RCC 7860 (cell line): Measurements from ENCODE around the gene MTERF2.
A peak's percentile ranks its signal among the peaks of the same experiment; 100 is the strongest.
"Not testable (repeated sequence)": the region's sequence is repeated elsewhere in the genome, so short reads cannot be mapped to it uniquely, and the experiment has no call there.

Experiments
- DNase-seq: peaks from one replicate; pipeline ENCODE4 v3.0.0-alpha.2; 2015; ENCODE audit warnings: low spot score
- FAIRE-seq: peaks from 2 replicates; lab custom pipeline; 2012; peaks lifted over from hg19 to GRCh38; lab: Jason Lieb, UNC

The MTERF2 gene, protein sequence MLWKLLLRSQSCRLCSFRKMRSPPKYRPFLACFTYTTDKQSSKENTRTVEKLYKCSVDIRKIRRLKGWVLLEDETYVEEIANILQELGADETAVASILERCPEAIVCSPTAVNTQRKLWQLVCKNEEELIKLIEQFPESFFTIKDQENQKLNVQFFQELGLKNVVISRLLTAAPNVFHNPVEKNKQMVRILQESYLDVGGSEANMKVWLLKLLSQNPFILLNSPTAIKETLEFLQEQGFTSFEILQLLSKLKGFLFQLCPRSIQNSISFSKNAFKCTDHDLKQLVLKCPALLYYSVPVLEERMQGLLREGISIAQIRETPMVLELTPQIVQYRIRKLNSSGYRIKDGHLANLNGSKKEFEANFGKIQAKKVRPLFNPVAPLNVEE

GRCh38 chr12:106986625-106987389 lies at the start of gene MTERF2:
TSS of gene MTERF2 (minus strand) at chr12:106987146. CDS start at chr12:106978714, 8,432 bp downstream.
- peak; percentile 78 for DNase-seq
- peak; percentile 35 for FAIRE-seq

- DNase-seq (no peak), FAIRE-seq (no peak)
Observed at GRCh38 chr12:107035733-107036132, 48.8 kb upstream of the MTERF2 start.

- FAIRE-seq (no peak), DNase-seq (no peak)
Observed at GRCh38 chr12:107033758-107034739, 47.1 kb upstream of the MTERF2 start.

DNA sequence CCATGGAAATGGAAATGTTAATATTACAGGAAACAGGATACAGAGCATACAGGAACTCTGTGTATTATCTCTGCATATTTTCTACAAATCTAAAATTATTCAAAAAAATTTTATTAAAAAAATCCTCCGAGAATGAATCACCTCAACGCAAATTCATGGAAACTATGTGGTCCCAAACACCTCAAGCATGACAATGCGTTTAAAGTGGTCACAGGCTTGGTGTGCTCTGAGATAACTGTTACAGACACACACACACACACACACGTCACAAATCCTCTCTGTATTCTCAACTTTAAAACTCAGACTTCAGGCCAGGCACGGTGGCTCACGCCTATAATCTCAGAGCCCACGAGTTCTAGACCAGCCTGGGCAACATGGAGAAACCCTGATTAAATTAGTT lies 45.3 kb upstream of the MTERF2 start:
- DNase-seq (no peak), FAIRE-seq (no peak)

DNA sequence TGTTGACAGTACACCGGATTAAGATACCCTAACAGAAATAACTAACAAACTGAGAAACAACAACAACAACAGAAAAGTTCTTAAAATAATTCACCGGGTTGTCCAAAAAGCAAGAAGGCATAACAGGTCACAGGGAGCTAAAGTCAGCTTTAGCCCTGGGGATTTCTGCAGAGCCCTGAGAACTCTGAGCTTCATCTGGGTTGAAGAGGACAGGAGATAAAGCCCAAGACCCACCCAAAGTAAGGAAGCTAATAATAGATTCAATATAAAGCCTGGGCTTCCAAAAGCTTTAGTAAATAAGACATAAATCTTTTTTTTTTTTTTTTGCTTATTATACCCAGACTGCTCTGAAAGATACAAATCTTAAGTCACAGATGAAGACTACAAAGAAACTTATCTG lies 44.1 kb upstream of the MTERF2 start:
- no peak for FAIRE-seq
- DNase-seq, result no peak

DNA sequence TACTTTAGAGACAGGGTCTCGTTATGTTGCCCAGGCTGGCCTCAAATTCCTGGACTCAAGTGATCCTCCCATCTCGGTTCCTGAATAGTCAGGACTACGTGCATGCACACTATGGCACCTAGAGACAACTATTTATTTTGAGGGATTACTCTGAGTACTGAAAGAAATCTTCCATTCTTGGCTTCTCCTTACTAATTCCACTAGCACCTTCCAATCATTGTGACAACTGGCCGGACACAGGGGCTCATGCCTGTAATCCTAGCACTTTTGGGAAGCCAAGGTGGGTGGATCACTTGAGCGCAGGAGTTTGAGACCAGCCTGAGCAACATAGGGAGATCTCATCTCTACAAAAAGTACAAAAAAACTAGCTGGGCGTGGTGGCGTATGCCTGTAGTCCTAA lies 42.1 kb upstream of the MTERF2 start:
- DNase-seq, result no peak
- no peak for FAIRE-seq

DNA sequence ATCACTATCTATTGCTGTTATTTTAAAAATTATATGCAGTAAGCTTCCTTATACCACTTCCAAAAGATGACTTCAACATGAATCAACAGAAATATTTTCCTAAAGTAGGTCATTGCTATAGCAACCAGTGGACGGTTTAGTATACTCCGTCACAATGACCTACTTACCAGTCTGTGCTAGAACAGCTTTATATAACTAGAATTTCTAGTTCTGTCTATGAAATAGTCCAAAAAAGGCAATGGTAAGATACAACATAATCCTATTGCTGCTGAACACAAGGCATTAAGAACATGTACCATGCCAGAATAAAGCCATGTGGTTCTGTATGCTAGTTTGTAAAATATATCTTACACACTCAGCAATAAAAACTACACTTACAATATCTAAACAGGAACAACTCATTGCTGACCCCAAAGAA lies 40.7 kb upstream of the MTERF2 start:
- DNase-seq (peak; percentile 80), FAIRE-seq (peak; percentile 85)

DNA sequence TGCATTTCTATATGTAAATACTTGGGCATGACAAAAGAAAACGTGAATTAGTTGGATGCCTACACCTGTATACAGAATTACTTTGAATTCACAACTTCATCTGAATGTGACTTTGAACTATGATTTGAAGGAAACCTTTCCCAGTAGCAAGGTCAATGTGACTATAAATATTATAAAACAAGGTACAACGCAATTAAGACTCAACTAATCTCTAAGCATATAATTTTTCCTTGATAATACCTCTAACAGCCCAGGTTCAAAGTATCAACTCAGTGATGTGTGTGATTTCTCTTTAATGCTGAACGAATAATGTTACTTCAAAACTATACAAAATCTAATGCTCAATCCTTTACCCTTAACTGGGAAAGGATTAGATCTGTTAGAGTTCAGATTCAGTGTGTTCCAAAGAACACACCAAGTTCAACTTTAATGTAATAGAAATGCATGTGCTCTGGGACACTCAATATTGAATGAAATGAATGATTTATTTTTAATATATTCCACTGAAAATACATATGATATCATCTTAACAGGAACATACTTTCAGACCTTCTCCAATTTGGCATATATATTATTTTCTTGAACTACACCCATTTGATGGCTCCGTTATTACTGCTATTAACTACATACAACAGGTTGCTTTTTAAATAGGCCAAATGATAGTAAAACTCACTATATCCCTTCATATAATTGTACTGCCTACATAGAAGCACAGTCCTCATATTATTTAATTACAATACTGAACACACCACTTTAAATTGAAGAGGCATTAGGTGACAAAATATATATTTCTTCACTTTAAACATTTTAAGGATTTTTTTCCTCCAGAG lies 40.1 kb upstream of the MTERF2 start:
- FAIRE-seq (no peak), DNase-seq (no peak)

GRCh38 chr12:107026356-107026755 lies 39.4 kb upstream of the MTERF2 start:
- not testable (repeated sequence) for FAIRE-seq, DNase-seq

- FAIRE-seq (no peak), DNase-seq (no peak)
Observed at GRCh38 chr12:107025671-107026070, 38.7 kb upstream of the MTERF2 start.

- no peak for FAIRE-seq
- no peak for DNase-seq
Observed at GRCh38 chr12:107019546-107019945, 32.6 kb upstream of the MTERF2 start.

DNA sequence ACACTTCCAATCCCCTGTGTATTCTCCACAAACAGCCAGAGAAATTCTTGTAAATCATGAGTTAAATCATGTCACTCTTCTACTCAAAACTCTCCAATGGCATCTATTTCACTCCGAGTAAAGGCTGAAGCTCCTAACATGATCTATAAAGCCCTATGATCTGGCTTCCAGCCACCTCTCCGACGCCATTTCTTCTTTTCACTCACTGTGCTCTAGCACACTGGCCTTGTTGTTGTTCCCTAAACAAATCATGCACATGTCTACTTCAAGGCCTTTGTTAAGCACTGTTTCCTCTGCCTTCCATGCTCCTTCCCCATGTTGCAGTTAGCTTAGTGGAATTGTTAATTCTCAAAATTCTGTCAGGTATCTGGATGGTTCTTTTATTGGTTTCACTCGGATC lies 30.1 kb upstream of the MTERF2 start:
- FAIRE-seq, result no peak
- no peak for DNase-seq

DNA sequence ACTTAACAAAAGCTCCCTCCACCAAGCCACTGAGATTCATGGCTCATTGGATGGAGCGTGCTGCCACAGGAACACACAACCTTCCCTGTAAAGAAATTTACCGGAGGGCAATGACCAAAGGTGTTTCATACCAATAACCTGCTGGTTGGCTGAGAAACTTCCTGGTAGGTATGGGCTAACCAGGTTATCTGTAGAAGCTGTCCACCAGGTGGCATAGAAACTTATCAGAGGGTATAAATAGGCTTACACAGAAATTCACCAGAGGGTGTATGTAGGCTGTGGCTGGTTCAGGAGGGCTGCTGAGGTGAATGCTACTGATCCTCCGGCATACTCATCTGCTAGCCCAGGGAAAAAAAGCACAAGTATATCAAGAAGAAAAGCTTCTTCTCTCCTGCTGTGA lies 27.1 kb upstream of the MTERF2 start:
- no peak for DNase-seq
- no peak for FAIRE-seq

DNA sequence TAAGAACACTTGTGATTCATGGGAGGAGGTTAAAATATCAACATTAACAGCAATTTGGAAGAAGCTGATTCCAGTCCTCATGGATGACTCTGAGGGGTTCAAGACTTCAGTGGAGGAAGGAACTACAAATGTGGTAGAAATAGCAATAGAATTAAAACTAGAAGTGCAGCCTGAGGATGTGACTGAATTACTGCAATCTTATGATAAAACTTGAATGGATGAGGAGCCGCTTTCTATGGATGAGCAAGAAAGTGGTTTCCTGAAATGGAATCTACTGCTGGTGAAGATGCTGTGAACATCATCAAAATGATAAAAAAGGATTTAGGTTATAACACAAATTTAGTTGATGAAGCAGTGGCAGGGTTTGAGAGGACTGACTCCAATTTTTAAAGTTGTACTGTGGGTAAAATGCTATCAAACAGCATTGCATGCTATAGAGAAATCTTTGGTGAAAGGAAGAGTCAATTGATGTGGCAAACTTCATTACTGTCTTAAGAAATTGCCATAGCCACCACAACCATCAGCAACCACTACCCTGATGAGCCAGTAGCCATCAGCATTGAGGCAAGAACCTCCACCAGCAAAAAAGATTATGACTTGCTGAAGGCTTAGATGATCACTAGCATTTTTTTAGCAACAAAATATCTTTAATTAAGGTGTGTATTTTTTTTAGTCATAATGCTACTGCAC lies 25.9 kb upstream of the MTERF2 start:
- no peak for FAIRE-seq

DNA sequence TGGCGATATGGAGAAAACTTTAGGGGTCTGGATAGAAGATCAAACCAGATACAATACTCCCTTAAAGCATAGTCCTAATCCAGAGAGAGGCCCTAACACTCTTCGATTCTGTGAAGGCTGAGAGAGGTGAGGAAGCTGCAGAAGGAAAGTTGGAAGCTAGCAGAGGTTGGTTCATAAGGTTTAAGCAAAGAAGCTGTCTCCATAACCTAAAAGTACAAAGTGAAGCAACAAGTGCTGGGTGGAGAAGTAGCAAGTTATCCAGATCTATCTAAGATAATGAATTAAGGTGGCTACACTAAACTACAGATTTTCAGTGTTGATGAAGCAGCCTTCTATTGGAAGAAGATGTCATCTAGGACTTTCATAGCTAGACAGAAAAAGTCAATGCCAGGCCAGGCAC lies 24.6 kb upstream of the MTERF2 start:
- DNase-seq (no peak), FAIRE-seq (no peak)

More for the DNA sequence above, 25.9 kb upstream of the MTERF2 start:
- DNase-seq, result no peak

DNA sequence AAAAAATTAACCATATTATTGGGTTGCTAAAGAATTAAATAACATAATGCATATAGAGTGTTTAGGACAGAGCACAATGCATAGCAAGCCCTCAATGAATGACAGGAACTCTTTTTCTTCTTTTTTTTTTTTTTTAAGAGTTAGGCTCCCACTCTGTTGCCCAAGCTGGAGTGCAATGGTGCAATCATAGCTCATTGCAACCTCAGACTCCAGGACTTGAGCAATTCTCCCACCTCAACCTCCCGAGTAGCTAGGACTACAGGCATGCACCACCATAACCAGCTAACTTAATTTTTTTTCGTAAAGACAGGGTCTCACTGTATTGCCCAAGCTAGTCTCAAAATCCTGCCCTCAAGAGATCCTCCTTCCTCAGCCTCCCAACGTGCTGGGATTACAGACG lies 20.5 kb upstream of the MTERF2 start:
- FAIRE-seq (no peak), DNase-seq (no peak)

DNA sequence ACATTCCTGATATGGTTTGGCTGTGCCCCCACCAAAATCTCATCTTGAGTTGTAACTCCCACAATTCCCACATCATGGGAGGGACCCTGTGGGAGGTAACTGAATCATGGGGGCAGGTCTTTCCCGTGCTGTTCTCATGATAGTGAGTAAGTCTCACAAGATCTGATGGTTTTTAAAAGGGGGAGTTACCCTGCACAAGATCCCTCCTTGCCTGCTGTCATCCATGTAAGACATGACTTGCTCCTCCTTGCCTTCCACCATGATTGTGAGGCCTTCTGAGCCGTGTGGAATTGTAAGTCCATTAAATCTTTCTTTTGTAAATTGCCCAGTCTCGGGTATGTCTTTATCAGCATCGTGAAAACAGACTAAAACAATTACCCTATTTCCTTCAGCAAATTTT lies 15.7 kb upstream of the MTERF2 start:
- not testable (repeated sequence) for DNase-seq, FAIRE-seq

DNA sequence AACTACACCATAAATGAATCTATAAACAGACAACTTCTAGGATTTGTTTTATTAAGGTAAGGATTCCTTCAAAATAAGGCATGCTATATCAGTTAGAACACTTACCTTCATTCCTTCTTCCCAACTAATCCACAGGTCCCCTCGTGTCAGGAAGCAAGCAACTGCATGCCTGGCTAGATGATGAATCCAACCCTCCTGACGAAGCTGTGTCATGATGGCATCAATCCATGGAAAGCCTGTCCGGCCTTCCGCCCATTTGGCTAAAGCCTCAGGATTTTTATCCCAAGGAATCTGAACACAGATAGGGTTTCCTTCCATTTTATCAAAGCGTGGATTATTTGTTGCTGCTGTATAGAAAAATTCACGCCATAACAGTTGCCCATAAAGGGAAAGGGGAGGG lies 12.5 kb upstream of the MTERF2 start:
- no peak for FAIRE-seq
- DNase-seq, result no peak

- no peak for FAIRE-seq
- no peak for DNase-seq
Observed at GRCh38 chr12:106997916-106998315, 11.0 kb upstream of the MTERF2 start.
